Activated CD8-positive, alpha-beta memory T cell treated with anti-CD3 and anti-CD28 coated beads for 4 hours (primary cell): Measurements from ENCODE around the gene APOL2.
"Not testable (repeated sequence)": the region's sequence is repeated elsewhere in the genome, so short reads cannot be mapped to it uniquely, and the experiment has no call there.

Experiments
- DNase-seq, 2 donors: peaks; one replicate each; pipeline ENCODE4 v3.0.0-alpha.2; 2020; ENCODE audit warnings: low read depth in 2 of 2

APOL2 gene

GRCh38 chr22:36239150-36239400 is 252 bp downstream of the APOL2 start:
- no peak for DNase-seq

- no peak for DNase-seq
Measured at GRCh38 chr22:36238373-36239149, 766 bp downstream of the APOL2 start.

DNA sequence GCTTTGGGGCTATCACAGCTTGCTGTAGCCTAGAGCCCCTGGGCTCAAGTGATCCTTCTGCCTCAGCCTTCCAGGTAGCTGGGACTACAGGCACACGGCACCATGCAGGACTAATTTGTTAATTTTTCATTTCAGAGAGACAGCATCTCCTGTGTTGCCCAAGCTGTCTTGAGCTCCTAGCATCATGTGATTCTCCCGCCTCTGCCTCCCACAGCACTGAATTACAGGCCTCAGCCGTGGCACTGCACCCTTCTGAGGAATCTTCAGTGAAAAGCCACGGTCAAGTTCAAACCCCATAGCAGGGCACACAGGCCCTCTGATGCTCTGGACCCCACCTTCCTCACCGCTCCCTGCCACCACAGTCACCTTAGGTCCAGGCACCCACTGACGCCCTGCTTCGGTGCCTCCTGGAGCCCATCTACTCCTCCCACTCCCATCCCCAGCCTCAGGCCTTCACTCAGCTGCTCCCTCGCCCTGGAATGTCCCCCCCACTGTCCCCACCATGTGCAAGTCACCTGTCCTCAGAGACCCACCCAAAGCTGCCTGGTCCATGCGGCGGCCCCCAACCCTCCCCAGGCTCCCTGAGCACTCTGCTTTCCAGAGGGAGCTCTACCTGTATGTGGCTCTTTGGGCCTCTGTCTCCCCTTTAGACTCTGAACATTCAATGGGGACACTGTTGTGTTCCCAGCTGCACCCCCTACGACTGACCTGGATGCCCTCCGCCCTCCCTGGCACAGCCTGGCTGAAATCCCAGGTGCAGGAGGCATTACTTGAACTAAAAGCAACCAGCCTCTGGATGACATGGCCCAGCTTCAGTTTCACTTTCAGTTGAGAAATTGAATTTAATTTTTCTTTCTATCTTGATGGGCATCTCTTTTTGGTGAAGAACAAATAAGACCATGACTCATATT is 1.6 kb downstream of the APOL2 start:
- no peak for DNase-seq

DNA sequence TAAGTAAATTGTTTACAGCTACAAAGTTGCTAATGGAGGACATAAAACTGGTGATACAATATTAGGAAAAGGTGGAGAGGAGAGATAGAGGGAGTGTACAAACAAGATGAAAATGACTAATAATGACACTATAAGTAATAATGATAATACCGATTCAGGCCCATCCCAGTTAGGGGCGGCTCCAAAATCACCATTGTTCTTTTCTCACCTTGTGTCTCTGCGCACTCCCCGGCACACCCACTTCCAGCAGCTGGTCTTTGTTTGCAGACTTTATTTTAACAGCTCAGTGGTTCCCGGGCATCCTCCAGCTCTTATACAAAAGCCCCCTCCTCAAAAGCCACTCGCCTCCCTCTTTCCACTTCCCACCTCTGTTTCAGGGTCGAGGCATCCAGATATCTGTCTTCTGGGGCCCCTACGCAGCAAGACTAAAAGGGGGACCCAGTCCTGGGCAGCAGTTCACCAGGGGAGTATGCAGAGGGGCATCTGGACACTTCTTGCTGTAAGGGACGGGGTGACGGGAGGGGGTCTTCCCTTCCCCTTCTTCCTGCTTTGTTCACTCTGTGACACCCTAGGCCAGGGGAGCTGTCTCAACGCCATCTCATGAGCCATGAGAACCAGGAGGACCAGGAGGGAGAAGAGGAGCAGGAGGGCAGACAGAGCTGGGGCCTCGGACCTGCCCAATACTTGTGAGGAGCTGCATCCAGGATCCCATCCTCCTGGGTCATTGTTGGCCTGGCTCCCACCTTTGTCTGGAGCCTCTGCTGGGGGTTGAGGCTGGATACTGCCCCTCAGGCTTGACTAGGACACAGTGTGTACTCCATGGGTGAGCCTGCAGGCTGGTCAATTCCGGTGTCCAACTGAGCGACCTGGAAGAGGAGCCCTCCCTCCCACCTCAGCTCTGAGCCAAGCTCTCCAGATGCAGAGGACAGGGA is 2.7 kb downstream of the APOL2 start:
- no peak for DNase-seq

GRCh38 chr22:36235585-36235984 is 3.7 kb downstream of the APOL2 start:
- no peak for DNase-seq

DNA sequence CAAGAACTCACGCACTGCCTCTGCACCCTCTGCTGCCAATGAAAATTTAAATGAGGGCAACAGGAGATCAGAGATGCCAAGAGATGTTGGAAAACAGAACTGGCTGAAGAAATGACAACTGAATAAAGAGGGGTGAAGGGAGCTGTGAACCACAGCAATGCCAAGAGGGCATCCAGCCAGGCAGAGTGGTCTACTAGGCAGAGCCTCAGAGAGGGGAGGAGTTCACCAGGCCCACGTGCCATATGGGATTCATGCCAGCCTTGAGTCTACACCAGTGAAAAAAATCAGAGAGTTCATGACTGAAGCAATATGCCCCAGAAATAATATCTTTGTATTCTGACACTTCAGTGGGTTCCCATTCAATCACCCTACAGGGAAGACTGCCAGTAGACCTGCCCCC is 4.4 kb downstream of the APOL2 start:
- DNase-seq, result no peak

DNA sequence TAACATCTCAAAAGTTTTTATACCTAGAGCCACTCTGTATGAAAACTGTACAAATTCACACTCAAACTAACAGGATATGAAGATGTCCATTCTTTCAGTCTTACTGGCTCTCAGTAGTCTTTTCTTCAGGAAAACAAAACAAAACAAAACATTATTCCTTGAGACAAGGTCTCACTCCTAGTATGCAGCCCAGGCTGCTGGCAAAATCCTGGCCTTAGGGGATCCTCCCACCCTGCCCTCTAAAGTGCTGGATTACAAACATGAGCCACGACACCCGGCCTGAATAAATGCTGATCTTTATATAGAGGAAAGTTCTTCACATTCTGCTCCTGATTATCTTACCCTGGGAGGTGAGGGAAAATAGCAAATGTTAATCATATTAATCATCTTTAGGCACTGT is 5.1 kb downstream of the APOL2 start:
- DNase-seq, result no peak

GRCh38 chr22:36233796-36234195 is 5.5 kb downstream of the APOL2 start:
- DNase-seq, result no peak

GRCh38 chr22:36232715-36233401 is 6.5 kb downstream of the APOL2 start:
- DNase-seq, result no peak

DNA sequence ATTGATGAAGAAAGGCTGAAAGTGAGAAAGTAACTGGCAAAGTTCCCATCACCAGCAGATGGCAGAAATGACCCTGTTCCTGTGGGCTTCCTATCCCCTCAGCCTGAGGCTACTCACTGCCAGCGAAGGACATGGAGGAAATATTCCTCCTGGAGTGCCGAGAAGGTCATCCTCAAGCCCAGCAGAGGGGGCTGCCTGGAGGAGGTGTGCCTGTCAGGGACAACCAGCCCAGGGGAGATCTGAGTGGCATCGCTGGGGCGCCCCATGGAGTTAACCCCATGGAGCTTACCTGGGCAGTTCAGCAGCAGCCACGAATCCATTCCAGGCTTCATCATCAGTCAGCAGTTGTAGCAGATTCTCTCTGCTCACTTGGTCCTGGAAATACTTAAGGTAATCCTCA is 8.3 kb downstream of the APOL2 start:
- not testable (repeated sequence) for DNase-seq

DNA sequence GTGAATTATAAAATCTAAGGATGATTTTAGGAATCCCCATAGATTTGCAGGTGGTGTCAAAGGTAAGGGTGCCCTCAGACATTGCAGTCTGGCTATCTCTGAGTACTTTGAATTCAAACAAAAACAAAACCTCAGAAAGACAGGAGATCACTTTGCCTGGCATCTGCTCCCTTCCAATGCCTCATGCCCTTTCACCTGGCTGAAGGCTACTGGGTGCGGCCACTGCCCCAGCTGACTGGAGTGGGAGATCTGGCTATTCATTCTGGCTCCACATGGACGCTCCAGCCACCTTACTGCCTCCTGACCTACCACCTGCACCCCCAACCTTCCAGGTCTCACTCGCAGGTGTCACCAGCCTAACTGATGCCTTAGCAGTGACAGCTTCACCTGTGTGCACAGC is 9.7 kb downstream of the APOL2 start:
- not testable (repeated sequence) for DNase-seq

DNA sequence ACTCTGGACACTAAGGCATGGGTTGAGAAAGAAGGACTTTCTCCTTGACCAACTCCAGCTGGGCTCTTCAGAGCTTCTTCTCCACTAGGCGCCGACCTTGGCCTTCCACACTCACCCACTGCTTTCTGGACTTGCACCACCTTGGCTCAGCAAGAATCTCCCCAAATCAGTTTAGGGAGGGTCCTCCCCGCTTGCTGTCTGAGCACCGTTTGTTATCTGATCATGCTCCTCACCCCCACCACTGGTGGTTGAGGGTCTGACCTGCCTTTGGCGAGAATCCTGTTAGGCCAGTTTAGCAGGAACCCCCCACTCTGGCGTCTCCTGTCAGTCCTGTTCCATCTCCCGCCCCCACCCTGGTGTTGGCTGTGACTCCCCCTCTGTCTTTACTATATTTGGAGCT is 10.4 kb downstream of the APOL2 start:
- DNase-seq, result no peak

- not testable (repeated sequence) for DNase-seq
Measured at GRCh38 chr22:36228369-36228768, 11.0 kb downstream of the APOL2 start.

DNA sequence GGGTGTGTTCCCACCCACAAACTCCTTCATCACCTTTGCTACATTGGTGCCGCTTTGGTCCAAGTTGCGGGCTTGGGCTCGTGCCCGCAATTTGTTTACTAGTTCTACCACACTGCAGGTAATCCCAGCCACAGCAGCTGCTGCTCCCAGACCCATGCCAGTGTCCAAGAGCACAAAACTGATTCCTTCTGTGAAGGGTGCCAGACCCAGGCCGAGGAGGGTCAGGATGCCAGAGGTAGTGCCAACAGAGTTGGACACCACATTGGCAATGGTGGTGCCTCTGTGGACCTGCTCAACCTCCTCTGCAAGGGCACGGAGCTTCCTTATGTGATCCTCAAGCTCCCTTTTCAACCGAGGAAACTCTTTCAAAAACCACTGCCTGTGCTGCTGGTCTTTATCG is 11.5 kb downstream of the APOL2 start:
- DNase-seq, result no peak

- DNase-seq, result no peak
Measured at GRCh38 chr22:36227396-36227795, 11.9 kb downstream of the APOL2 start.

DNA sequence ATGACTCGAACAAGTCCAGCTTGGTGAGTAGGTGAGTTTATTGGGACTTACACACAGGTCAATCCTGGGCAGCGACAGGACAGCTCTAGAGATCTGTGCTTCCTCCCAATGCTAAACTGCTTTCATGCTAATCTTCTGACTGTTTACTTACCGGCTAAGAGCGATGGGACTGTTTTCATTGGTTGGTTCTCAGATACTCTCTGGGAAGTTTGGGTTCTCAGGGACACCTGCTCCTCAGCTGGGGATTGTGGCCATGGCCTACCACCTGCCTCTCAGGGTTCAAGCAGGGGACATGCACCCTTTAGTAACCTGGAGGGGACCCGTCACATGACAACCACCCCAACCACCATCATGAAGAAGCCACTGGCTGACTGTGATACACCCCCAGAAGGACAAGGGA is 13.1 kb downstream of the APOL2 start:
- DNase-seq, result no peak

GRCh38 chr22:36225333-36225922 is 13.9 kb downstream of the APOL2 start:
- no peak for DNase-seq

- no peak for DNase-seq
Measured at GRCh38 chr22:36224245-36224644, 15.1 kb downstream of the APOL2 start.

- no peak for DNase-seq
Measured at GRCh38 chr22:36223504-36223903, 15.8 kb downstream of the APOL2 start.

DNA sequence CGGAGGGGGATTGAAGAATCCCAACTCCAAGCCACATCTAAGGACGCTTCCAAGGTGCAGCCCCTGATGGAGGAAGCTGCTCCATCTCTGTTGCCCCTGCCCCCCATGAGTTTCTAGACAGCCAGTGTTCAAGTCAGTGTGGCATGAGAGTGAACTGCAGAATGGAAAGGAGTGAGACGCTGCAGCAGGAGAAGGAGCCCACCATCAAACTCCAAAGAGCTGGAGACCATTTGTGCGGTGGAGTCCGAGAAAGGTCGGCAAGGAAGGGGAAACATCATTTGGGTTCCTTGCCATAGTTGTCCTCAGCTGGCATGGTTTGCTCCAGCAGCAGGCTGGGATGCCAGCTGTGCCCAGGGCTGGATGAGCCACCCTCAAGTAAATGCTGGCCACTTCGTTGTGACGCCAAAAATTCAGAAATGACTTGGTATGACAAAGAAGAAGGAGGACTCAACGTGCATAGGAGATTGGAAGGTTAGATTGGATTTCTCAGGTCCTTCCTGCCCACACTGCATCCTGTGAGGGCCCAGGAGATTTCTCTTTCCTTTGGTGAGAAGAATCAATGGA is 16.4 kb downstream of the APOL2 start:
- no peak for DNase-seq
